Hematopoietic multipotent progenitor cell treated with erythropoietin and hydrocortisone succinate and interleukin-3 and kit ligand, for 17 days (in vitro differentiated cells): ENCODE results near the gene CHD8.
"Not testable (repeated sequence)": the region's sequence is repeated elsewhere in the genome, so short reads cannot be mapped to it uniquely, and the experiment has no call there.

Experiments used
- DNase-seq: peaks from one replicate; pipeline ENCODE4 v3.0.0-alpha.2; 2015; ENCODE audit warnings: low spot score

Gene CHD8

DNA sequence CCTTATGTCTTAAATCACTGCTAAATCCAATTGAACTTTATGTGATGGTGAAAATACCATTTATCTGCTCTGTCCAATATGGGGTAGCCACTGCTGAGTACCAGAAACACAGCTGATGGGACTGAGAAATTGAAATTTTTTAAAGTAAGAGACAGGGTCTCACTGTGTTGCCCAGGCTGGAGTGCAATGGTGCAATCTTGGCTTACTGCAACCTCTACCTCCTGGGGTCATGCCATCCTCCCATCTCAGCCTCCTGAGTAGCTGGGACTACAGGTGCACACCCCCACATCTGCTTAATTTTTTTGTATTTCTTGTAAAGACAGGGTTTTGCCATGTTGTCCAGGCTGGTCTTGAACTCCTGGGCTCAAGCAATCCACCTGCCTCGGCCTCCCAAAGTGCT lies 83.1 kb downstream of the CHD8 start:
- not testable (repeated sequence) for DNase-seq

GRCh38 chr14:21369949-21370679 lies 85.8 kb downstream of the CHD8 start:
- DNase-seq, result no peak

- DNase-seq, result no peak
These were observed 88.3 kb downstream of the CHD8 start for GRCh38 chr14:21367582-21368144.

DNA sequence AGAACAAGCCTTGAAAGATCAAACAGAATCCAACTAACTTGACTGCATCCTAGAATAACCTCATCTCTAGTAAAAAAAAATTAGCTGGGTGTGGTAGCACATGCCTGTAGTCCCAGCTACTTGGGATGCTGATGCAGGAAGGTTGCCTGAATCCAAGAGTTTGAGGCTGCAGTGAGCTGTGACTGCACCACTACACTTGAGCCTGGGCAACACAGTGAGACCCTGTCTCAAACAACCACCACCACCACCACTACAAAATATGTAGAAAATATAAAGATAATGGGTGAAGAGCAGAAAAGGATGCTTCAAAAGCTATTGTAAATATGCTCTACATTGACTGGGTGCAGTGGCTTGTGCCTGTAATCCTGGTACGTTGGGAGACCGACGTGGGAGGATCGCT lies 99.4 kb downstream of the CHD8 start:
- no peak for DNase-seq

GRCh38 chr14:21352587-21352986 lies 103.3 kb downstream of the CHD8 start:
- no peak for DNase-seq

DNA sequence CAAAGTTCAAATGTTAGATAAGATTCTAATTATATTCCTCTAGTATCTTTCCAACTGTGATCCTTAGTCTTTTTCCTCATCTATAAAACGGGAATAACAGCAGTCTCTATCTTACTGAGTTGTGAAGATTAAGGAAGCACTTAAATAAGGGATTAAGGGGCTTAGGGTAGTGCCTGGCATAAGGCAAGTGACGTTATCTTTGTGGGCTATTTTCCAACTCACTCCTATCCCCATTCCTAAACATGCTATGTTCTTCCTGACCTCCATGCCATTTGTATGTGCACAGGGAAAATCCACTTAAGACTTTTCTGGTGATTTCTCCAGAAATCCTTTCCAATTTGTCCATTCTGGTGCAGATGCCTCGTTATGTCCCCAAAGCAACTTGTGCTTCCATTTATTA lies 105.4 kb downstream of the CHD8 start:
- DNase-seq, result no peak

DNA sequence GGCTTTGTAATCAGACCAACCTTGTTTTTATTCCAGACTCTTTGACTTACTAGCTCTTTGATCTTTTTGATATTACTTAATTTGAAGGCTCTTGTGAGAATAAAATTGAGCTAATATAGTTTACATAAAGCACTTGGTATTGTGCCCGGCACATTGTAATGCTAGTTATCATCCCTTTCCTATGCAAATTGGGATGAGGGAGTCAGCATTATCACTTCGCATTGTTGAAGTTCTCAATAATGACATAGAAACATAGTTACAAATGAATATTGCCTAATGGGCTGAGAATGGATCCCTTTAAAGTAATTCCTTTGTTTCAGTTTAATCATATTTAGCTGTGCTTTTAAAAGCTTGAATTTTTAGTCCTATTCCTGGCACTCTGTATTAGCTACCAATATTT lies 108.7 kb downstream of the CHD8 start:
- DNase-seq, result no peak

DNA sequence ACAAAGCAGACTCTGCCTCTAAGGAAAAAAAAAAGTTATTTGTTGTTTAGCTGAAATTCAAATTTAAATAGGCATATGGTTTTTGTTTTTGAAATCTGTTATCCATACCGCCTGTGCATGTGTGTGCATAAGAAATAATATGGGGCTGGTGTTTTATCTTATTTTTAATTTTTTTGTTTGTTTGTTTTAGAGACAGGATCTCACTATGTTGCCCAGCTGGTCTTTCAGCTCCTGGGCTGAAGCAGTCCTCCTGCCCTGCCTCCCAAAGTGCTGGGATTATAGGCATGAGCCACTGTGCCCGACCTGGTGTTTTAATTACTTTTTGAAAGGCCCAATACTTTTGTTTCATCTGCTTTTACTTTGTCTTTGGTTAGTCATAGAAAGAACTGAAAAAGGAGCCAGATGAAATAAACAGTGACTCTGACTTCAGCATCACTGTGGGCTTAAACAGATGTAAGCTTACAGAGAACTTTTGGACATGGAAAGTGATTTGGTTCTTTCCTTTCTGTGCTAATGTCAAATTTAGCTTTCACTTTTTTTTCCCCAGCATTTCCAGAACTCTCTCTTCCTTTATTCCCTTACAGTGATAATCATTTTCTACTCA lies 109.3 kb downstream of the CHD8 start:
- no peak for DNase-seq

GRCh38 chr14:21343035-21343794 lies 112.7 kb downstream of the CHD8 start:
- no peak for DNase-seq
